ENCODE results near the gene TTLL1. TPM values are rescaled to one million over a fixed set of nuclear protein-coding genes. Genes with fewer than 3 reads are reported as not detected.
"Not testable (repeated sequence)": the region's sequence is repeated elsewhere in the genome, so short reads cannot be mapped to it uniquely, and the experiment has no call there.

TTLL1 gene
- total RNA-seq, 4 donors from 2014 or later, result 4.4 to 11.4 (median 5.8) TPM

DNA sequence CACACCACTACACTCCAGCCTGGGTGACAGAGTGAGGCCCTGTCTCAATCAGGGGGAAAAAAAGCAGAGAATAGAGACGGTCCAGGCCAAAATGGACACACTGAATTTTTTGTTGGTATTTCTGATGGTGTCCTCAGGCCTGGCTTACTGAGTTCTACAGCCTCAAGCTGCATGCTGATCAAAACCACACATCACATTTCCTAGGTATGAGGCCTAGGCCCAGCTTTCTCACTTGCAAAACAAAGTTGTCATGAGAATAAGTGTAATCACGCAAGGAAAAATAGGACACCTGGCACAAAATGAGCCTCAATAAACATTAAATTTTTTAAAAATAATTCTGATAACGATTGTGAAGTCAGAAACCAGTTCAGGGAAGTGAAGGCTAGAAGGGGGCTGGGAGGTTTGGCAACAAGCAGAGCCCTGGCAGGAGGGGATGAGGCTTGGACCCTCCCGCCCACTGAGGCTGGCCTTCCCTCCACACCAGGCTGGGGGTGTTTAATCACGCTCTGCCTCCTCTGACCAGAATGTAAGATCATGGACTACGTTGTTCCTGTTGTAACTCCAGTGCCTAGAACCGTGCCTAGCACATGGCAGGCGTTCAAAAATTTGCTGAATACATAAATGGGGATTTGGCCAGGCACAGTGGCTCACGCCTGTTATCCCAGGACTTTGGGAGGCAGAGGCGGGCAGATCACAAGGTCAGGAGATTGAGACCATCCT is 92.4 kb downstream of the TTLL1 start:
- Histone ChIP-seq H3K9me3 (no peaks in the 10 kb centered on the region), H3K4me3 (replicated peaks in 1 of 3) (no peak overlapping the region), H3K27me3 (no peaks in the 10 kb centered on the region), H3K4me1 (peaks cover 45 to 72% of the 10 kb centered on the region in 2 donors), H3K36me3 (no peaks in the 10 kb centered on the region), H3K27ac (peak overlapping the region; percentile 93 to 98 (median 98))
- TF ChIP-seq, protein P1, sequence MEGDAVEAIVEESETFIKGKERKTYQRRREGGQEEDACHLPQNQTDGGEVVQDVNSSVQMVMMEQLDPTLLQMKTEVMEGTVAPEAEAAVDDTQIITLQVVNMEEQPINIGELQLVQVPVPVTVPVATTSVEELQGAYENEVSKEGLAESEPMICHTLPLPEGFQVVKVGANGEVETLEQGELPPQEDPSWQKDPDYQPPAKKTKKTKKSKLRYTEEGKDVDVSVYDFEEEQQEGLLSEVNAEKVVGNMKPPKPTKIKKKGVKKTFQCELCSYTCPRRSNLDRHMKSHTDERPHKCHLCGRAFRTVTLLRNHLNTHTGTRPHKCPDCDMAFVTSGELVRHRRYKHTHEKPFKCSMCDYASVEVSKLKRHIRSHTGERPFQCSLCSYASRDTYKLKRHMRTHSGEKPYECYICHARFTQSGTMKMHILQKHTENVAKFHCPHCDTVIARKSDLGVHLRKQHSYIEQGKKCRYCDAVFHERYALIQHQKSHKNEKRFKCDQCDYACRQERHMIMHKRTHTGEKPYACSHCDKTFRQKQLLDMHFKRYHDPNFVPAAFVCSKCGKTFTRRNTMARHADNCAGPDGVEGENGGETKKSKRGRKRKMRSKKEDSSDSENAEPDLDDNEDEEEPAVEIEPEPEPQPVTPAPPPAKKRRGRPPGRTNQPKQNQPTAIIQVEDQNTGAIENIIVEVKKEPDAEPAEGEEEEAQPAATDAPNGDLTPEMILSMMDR (IDR thresholded peaks at IDR 0.05), result no peak
- TF ChIP-seq POLR2A (IDR thresholded peaks at IDR 0.05), result no peak
- WGBS, 2 donors, result 74 to 79% methylated on average over 10 of the region's 10 CpGs
- DNase-seq, result no peak
- intact Hi-C loops (cut with DNase I), result no loop called here

DNA sequence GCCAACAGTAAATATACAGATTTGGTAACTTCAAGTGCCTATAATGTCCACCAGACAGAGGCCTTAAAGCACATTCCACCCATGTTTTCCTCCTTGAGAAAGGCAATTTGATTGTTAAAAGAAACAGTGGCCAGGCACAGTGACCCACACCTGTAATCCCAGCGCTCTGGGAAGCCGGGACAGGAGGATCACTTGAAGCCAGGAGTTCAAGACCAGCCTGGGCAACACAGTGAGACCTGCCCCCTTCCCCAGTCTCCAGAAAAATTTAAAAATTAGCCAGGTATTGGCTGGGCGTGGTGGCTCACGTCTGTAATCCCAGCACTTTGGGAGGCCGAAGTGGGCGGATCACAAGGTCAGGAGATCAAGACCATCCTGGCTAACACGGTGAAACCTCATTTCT is 93.5 kb downstream of the TTLL1 start:
- H3K36me3 ChIP-seq; DNase-seq; intact Hi-C loops (cut with DNase I); H3K27me3 ChIP-seq; H3K4me3 ChIP-seq (replicated peaks in 1 of 3); H3K9me3 ChIP-seq: not testable (repeated sequence)
- peaks cover 37 to 66% of the 10 kb centered on the region in 2 donors for H3K4me1 ChIP-seq
- peak overlapping the region; percentile 93 to 98 (median 98) for H3K27ac ChIP-seq
- WGBS, 2 donors, result 73 to 78% methylated on average over 7 of the region's 7 CpGs

DNA sequence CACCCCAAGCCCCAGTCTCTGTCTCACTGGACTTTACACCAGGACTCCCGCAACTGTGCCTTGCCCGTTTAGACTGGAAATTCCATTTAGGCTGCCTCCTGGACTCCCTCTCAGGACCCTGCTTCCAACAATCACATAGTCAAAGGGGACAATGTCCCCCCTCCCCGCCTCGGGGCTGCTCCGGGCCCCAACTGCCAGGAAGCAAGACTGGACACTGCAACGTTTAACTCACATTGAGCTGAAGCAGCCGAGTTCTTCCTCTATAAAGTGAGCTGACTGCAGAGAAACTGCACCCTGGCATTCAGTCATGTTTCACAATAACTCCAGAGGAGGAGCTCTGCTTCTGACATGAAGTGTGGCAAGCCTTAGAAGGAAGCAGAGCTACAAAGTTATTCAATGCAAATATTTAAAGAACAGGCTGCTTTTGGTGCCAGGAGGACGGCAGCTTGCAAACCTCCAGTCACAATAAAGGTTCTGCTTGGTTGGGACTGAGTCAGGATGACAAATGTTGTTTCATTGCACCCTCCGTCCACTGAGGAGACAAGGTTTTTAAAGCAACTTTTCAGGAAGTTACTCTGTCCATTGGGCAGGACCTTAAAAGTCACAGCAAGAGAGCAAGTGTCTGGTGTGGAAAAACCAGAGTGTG is 94.2 kb downstream of the TTLL1 start:
- peaks cover 43 to 66% of the 10 kb centered on the region in 2 donors for H3K4me1 ChIP-seq
- WGBS, 2 donors, result 12 to 15% methylated on average over 9 of the region's 9 CpGs
- H3K9me3 ChIP-seq, result no peaks in the 10 kb centered on the region
- peak overlapping the region in 1 of 3 donors; percentile 3 for H3K4me3 ChIP-seq (replicated peaks in 1 of 3)
- peak; percentile 79 to 81 for DNase-seq
- intact Hi-C loops (cut with DNase I), result no loop called here
- peak overlapping the region; percentile 93 to 98 (median 98) for H3K27ac ChIP-seq
- no peaks in the 10 kb centered on the region for H3K36me3 ChIP-seq
- peak in 1 of 2 donors; percentile 95 for TF ChIP-seq POLR2A (IDR thresholded peaks at IDR 0.05)
- TF ChIP-seq, protein P1 (IDR thresholded peaks at IDR 0.05), result no peak
- H3K27me3 ChIP-seq, result no peaks in the 10 kb centered on the region

DNA sequence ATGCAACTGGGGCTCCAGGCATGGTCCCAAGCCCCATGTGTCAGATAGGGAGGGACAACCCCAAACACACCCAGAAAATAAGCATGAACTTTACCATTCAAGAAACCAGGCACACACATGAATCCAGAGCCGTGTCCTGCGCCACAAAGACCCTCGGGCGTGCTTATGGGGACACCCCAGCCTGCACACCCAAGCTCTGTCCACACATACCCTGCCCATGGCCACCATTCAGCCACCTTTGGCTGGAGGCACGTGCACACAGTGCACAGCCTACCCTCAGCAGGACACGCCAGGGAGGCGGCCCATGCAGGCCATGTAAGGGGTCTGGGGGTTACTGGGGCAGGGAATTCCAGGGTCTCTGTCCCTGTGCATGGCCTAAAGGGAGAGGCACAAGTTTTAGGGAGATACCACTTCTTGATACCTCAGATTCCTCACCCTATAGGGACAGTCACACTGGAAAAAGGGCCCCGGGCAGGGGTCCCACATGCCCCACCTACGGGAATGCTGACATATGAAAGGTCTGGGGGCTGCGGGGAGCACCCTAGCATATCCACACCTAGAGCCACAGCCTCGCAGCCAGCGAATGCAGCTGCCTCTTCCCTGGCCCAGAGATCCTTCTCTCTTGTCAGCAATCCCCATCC is 94.8 kb downstream of the TTLL1 start:
- no peak for DNase-seq
- Histone ChIP-seq H3K4me3 (replicated peaks in 1 of 3) (peak overlapping the region in 1 of 3 donors; percentile 3), H3K4me1 (peaks cover 44 to 66% of the 10 kb centered on the region in 2 donors), H3K36me3 (no peaks in the 10 kb centered on the region), H3K27me3 (no peaks in the 10 kb centered on the region), H3K9me3 (no peaks in the 10 kb centered on the region), H3K27ac (peak overlapping the region; percentile 93 to 98 (median 98))
- TF ChIP-seq POLR2A (IDR thresholded peaks at IDR 0.05), result no peak
- intact Hi-C loops (cut with DNase I), result no loop called here
- WGBS, 2 donors, result 78 to 83% methylated on average over 8 to 9 of the region's 12 CpGs

DNA sequence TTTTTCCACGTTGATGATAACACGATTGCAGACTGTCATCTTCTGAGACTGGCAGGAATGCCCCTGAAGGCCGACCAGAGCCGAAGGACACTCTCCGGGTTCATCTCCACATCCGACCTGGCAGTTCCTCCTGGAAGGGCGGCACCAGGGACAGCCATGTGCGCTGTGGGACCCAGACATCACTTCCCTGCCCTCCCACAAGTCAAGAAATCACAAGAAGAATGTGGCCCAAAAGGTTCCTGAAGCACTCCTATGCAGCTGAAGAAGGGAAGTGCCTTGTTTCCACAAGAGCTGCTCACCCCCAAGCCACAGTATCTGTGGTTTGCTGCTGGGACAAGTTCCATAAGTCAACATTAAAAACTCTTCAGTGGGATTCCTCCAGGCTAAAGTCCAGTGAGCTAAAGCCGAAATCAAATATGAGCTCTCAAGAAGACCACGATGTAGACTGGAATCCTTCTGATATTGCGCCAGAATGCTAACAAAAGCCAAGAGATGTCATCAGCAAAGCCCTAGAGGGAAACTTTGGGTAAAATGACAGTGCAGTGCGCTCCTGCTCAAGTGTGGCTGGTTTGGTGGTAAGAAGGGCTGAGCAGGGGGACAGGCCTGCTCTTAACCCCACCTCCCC is 95.4 kb downstream of the TTLL1 start:
- peaks cover 46 to 69% of the 10 kb centered on the region in 2 donors for H3K4me1 ChIP-seq

More for the DNA sequence above, 95.4 kb downstream of the TTLL1 start:
- Histone ChIP-seq H3K9me3 (no peaks in the 10 kb centered on the region), H3K27ac (peak overlapping the region; percentile 93 to 98 (median 98)), H3K4me3 (replicated peaks in 1 of 3) (no peak overlapping the region), H3K27me3 (no peaks in the 10 kb centered on the region), H3K36me3 (no peaks in the 10 kb centered on the region)
- TF ChIP-seq POLR2A (IDR thresholded peaks at IDR 0.05), result no peak
- TF ChIP-seq, protein P1 (IDR thresholded peaks at IDR 0.05), result no peak
- intact Hi-C loops (cut with DNase I), result no loop called here
- 65 to 78% methylated on average over 12 of the region's 12 CpGs for WGBS, 2 donors
- no peak for DNase-seq

All from thyroid gland (tissue), 4 donors.